ACHN (cell line): ENCODE results near the gene DTX3.
"Not testable (repeated sequence)": the region's sequence is repeated elsewhere in the genome, so short reads cannot be mapped to it uniquely, and the experiment has no call there.

Source experiments
- DNase-seq: peaks from one replicate; pipeline ENCODE4 v3.0.0-alpha.2; 2015
- in situ Hi-C: cut with HindIII; loops from 2 replicates; pipeline ENCODE4 v1.10.0; 2017; ENCODE audit warnings: low sequenced_read_pairs, low pct_ligation_motif_present, low pct_unique_long_range_greater_than_20kb

DTX3 gene, protein sequence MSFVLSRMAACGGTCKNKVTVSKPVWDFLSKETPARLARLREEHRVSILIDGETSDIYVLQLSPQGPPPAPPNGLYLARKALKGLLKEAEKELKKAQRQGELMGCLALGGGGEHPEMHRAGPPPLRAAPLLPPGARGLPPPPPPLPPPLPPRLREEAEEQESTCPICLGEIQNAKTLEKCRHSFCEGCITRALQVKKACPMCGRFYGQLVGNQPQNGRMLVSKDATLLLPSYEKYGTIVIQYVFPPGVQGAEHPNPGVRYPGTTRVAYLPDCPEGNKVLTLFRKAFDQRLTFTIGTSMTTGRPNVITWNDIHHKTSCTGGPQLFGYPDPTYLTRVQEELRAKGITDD

GRCh38 chr12:57604454-57604991, at the start of gene DTX3:
Gene DTX3, plus strand, starts transcription at chr12:57604824. Its CDS starts 1,694 bp downstream, at chr12:57606518.
- in situ Hi-C loops, result no loop called here
- DNase-seq, result peak; percentile 70

GRCh38 chr12:57554897-57555296, 49.7 kb upstream of the DTX3 start:
- DNase-seq, result no peak
- in situ Hi-C loops, result no loop called here

DNA sequence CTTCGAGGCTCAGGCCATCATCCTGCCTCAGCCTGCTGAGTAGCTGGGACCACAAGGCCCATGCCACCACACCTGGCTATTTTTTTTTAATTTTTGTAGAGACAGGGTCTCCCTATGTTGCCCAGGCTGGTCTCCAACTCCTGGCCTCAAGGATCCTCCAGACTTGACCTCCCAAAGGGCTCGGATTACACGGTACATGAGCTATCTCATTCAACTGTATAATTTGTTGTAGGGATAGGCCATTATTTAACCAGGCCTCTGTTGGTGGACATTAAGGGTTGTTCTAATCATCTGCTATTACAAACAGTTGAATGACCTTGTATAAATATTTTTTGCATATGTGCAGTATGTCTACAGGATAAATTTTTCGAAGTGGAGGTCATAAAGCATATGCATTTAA, 45.8 kb upstream of the DTX3 start:
- DNase-seq, result no peak
- in situ Hi-C loops, result no loop called here

DNA sequence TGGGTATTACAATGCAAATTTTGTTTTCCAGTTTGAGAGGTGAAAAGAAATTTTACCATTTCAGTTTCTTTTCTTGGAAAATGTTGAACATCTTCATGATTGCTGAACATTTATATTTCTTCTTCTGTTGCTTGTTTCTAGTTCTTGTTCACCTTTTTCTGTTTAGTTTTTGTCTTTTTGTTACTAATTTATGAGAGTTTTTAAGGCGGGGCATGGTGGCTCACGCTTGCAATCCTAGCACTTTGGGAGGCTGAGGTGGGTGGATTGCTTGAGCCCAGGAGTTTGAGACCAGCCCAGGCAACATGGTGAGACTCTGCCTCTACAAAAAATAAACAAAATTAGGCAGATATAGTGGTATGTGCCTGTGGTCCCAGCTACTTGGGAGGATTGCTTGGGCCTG, 44.1 kb upstream of the DTX3 start:
- DNase-seq, result no peak
- in situ Hi-C loops, result no loop called here

GRCh38 chr12:57561117-57561516, 43.5 kb upstream of the DTX3 start:
- DNase-seq, in situ Hi-C loops: not testable (repeated sequence)

- in situ Hi-C loops, result no loop called here
- no peak for DNase-seq
These were observed 41.3 kb upstream of the DTX3 start for GRCh38 chr12:57563358-57563757.

DNA sequence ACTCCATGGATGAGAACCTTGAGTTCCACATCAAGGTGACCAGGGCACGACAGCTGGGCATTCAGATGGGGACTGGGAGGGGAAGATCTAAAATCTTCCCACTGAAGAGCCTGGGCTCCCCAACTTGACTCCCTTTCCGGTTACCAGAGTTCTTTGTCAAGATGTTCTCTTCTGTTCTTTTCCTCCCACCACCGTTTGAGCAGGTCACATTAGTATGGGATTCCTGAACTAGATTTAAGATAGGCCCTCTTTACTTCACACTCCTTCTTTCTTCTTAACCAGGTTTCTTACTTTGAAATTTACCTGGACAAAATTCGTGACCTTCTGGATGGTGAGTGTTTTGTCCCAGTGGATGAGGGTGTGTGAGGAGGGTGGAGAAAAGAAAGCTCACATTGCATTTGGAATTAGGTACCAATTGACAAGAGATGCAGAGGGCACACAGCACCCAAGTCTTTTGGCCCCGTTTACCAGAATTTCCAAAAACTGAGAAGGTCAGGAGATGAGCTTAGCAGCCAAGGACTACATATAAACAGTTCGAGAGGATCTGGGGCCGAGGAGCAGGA, 40.4 kb upstream of the DTX3 start:
- DNase-seq, result no peak
- in situ Hi-C loops, result no loop called here

DNA sequence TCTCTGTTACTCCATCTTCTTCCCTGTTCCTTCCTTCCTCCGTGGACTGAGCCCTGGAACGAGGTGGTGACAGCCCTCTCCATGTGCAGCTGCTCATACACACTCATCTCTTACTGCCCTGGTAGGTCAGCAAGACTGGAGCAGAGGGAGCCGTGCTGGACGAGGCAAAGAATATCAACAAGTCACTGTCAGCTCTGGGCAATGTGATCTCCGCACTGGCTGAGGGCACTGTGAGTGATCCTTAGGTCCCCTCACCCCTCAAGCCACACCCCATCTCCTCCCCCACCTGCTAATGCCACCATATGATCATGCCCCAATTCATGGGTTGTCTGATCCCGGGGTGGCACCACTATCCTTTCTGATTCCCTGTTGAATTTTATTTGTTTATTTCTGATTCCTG, 35.8 kb upstream of the DTX3 start:
- DNase-seq, result no peak
- in situ Hi-C loops, result no loop called here

DNA sequence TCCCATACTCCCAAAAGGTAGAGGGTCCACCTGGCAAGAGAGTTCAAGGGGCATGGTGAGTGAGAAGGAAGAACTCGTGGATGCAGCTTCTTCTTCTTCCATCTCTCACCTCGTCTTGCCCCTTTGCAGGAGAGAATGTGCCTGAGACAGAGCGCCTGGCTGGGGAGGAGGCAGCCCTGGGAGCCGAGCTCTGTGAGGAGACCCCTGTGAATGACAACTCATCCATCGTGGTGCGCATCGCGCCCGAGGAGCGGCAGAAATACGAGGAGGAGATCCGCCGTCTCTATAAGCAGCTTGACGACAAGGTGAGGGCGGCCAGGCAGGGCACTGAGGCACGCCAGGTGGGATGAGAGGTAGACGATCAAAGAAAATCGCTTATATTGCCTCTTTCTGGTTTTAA, 34.8 kb upstream of the DTX3 start:
- no peak for DNase-seq
- in situ Hi-C loops, result no loop called here

GRCh38 chr12:57570438-57570837, 34.2 kb upstream of the DTX3 start:
- in situ Hi-C loops, DNase-seq: not testable (repeated sequence)

DNA sequence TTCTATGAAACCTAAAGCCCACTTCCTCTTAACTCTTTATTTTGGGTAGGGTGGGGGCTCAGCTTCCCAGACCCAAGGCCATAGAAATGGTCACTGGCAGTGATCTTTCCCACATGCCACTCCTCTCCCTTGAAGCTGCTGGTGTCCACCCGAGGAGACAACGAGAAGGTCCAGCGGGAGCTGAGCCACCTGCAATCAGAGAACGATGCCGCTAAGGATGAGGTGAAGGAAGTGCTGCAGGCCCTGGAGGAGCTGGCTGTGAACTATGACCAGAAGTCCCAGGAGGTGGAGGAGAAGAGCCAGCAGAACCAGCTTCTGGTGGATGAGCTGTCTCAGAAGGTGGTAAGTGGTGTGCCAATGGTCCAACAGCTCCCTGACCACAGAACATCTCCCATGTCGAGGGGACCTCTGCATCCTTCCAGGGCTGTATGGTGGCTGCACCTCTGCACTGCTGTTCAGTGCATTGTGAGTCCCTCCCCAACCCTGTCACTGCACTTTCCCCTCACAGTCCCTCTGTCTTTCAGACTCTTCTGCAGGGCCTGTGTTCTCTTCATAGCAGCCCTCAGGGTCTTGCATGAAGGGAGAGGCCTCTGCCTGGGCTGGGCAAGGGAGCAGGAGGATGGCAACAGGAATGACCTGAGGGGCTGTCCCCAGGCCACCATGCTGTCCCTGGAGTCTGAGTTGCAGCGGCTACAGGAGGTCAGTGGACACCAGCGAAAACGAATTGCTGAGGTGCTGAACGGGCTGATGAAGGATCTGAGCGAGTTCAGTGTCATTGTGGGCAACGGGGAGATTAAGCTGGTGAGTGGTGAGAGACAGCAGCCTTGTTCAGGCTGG, 32.5 kb upstream of the DTX3 start:
- no peak for DNase-seq
- in situ Hi-C loops, result no loop called here

DNA sequence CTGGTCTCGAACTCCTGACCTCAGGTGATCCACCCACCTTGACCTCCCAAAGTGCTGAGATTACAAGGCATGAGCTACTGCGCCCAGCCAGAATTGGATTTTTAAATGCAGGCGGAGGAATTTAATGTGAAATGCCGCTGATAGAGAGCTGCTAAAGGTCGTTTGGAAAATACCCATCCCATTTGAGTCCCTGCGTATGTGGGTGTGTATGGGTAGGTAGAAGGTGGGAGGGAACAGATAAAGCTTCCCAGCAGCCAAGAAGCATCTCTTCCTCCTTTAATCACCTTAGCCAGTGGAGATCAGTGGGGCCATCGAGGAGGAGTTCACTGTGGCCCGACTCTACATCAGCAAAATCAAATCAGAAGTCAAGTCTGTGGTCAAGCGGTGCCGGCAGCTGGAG, 29.8 kb upstream of the DTX3 start:
- in situ Hi-C loops, result no loop called here
- no peak for DNase-seq

DNA sequence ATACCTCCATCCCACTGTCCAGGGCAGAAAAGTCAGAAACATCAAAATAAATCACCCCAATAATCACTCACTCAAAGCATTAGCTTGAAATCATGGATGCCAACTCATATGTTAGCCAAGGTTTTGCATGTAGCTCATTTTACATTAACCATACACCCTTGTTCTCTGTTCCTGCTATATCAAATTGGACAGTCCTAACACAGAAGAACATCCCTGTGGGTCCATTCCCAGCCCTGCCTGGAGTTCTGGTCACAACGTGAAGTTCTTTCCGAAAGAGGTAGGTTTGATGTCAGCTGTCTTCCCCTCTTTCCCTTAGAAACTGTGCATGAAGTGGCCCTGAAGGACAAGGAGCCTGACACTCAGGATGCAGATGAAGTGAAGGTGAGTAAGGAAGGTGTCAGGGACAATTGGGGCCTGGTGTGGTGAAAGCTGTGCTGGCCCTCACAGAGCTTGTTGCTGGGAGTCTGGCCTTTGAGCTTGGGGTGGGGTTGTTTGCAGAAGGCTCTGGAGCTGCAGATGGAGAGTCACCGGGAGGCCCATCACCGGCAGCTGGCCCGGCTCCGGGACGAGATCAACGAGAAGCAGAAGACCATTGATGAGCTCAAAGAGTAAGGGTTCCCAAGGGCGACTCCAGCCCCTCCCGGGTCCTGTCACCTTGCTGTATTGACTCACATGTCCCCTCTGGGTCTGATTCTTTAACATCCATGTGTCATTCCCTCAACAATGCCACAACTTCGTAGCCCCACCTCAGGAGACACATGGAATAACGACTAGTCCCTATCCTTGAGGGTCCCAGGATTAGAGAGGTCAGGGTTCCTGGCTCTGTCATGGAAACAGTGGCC, 28.6 kb upstream of the DTX3 start:
- in situ Hi-C loops, result no loop called here
- no peak for DNase-seq

DNA sequence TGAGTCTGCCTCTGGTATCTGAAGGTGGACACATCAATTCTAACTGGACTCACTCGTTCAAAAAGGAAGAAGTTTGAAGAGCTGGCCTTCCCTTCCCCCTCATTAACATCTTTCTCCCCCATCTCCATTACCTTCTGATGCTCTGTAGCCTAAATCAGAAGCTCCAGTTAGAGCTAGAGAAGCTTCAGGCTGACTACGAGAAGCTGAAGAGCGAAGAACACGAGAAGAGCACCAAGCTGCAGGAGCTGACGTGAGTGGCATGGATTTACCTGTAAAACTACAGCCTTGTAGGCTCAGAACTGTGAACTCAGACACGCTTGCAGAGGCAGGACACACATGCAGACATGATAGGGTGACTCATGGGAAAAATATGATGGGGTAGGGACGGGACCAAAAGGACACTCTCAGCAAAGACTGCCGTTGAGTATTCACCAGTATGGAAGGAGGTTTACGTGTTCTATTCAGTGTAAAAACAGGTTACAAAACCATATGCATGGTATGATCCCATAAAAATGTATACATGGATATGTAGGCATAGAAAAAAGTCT, 27.9 kb upstream of the DTX3 start:
- in situ Hi-C loops, result no loop called here
- DNase-seq, result no peak

- no peak for DNase-seq
- in situ Hi-C loops, result no loop called here
These were observed 26.5 kb upstream of the DTX3 start for GRCh38 chr12:57577981-57578758.

GRCh38 chr12:57579011-57579410, 25.6 kb upstream of the DTX3 start:
- in situ Hi-C loops, result no loop called here
- DNase-seq, result no peak

DNA sequence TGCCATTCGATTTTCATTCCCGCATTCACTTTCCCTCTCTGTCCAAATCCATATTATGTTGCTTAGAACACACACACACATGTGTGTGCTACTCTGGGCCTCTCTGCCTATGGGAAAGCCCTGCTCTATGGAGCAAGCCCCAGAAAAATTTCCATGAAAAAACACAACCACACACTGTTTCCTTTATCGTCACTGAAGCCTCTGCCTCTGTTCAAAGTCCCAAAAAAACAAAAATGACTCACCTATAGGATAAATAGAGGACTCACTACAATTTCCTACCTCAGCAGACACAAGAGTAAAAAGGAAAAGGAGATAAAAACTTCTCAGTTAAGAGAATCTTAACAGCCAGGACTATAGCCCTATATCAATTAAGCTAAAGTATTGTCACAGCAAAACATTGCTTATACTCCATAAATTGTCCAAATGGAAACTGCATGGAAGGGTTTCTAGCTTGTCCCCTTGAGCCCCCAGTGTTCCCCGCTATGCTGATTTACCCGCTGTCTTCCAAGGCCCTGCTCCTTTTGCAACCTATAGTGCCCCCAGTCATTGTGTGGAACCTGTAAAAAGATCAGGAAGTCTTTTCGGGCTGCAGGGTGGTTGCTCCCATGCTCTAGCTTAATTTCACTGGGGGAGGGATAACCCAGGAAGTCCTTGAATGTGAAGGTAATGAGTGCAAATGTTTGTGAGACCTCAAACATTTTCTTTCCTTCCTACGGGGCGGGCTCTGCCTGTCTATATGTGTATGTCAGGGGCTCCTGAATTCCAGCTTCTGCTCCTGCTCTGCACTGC, 24.8 kb upstream of the DTX3 start:
- in situ Hi-C loops, result no loop called here
- no peak for DNase-seq
